Prostate gland (tissue), 2 donors: ENCODE measurements around the gene ACTR5. TPM values are rescaled to one million over a fixed set of nuclear protein-coding genes. Genes with fewer than 3 reads are reported as not detected.

Source experiments
- DNase-seq: peaks from one replicate; pipeline ENCODE4 v3.0.0-alpha.2; 2019; ENCODE audit warnings: low spot score
- H3K27ac ChIP-seq, 2 donors: fragments of 200-600 bp; sonication (generic); 2 replicates each; pipeline ENCODE4 v1.5.1; 2017 to 2019
- H3K27me3 ChIP-seq: fragments of 200-600 bp; sonication (generic); replicated peaks from 2 replicates; pipeline ENCODE4 v1.5.1; 2019; ENCODE audit not compliant: insufficient read depth
- H3K36me3 ChIP-seq, 2 donors: fragments of 200-600 bp; sonication (generic); 1 replicate in 1 of 2; 2 replicates in 1 of 2; pipeline versions ENCODE4 v1.5.1 to v1.8.1; 2017 to 2019
- H3K4me1 ChIP-seq: fragments of 200-600 bp; sonication (generic); replicated peaks from 2 replicates; pipeline ENCODE4 v1.5.1; 2019
- H3K4me3 ChIP-seq, 2 donors: fragments of 200-600 bp; sonication (generic); 2 replicates each; pipeline ENCODE4 v1.5.1; 2017 to 2019
- H3K9me3 ChIP-seq: fragments of 200-600 bp; sonication (generic); 2 replicates; pipeline ENCODE4 v1.5.1; 2017
- POLR2A ChIP-seq: fragments of 450-650 bp; IDR thresholded peaks from one replicate; pipeline ENCODE4 v1.6.1; 2016; ENCODE audit warnings: antibody characterized with exemption, mild to moderate bottlenecking
- POLR2AphosphoS5 ChIP-seq: sonication (generic); formaldehyde crosslinking; IDR thresholded peaks from one replicate; pipeline ENCODE4 v1.6.1; 2017; ENCODE audit warnings: antibody characterized with exemption
- WGBS: methylation state at CpG from one replicate; pipeline ENCODE4 v1.1.5; 2018; 5-methylcytosine and 5-hydroxymethylcytosine counted together
- intact Hi-C: fragments of 100-400 bp; cut with DNase I; formaldehyde crosslinking; loops from one replicate; pipeline ENCODE4 v1.14.2; 2022
- total RNA-seq, 2 donors: library from RNA; depleted of rRNA; stranded (reverse); fragments of >200 nt; gene quantifications; one replicate each; pipeline ENCODE4 v1.1.0, GENCODE V29; 2016
- TF ChIP-seq, protein P1 (sequence below), 4 experiments: fragments of 200-600 bp in 2 of 4; fragments of 450-650 bp in 2 of 4; sonication (generic) in 2 of 4; IDR thresholded peaks; 1 replicate in 3 of 4; 2 replicates in 1 of 4; pipeline ENCODE4 v1.5.1; 2016 to 2019; ENCODE audit warnings: antibody characterized with exemption in 4 of 4, mild to moderate bottlenecking in 2 of 4, moderate library complexity in 2 of 4

The ACTR5 gene
- total RNA-seq, 2 donors from 2014 or later, result 6.4 to 18.1 TPM

- no peaks in the 10 kb centered on the region for H3K36me3 ChIP-seq
- peaks cover 6% of the 10 kb centered on the region for H3K27me3 ChIP-seq
- H3K4me3 ChIP-seq, result no peak overlapping the region
- 92% methylated on average over 3 of the region's 3 CpGs for WGBS
- H3K4me1 ChIP-seq, result no peaks in the 10 kb centered on the region
- no peak overlapping the region for H3K27ac ChIP-seq
- no peaks in the 10 kb centered on the region for H3K9me3 ChIP-seq
- DNase-seq, result no peak
- intact Hi-C loops, result no loop called here
- TF ChIP-seq, protein P1, sequence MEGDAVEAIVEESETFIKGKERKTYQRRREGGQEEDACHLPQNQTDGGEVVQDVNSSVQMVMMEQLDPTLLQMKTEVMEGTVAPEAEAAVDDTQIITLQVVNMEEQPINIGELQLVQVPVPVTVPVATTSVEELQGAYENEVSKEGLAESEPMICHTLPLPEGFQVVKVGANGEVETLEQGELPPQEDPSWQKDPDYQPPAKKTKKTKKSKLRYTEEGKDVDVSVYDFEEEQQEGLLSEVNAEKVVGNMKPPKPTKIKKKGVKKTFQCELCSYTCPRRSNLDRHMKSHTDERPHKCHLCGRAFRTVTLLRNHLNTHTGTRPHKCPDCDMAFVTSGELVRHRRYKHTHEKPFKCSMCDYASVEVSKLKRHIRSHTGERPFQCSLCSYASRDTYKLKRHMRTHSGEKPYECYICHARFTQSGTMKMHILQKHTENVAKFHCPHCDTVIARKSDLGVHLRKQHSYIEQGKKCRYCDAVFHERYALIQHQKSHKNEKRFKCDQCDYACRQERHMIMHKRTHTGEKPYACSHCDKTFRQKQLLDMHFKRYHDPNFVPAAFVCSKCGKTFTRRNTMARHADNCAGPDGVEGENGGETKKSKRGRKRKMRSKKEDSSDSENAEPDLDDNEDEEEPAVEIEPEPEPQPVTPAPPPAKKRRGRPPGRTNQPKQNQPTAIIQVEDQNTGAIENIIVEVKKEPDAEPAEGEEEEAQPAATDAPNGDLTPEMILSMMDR (IDR thresholded peaks at IDR 0.05), result no peak
- no peak for TF ChIP-seq POLR2AphosphoS5
- TF ChIP-seq POLR2A, result no peak
Observed at GRCh38 chr20:38804221-38804620, 56.0 kb downstream of the ACTR5 start.

- peak overlapping the region; percentile 31 to 41 for H3K4me3 ChIP-seq
- H3K27me3 ChIP-seq, result peaks cover 6% of the 10 kb centered on the region
- no peaks in the 10 kb centered on the region for H3K9me3 ChIP-seq
- intact Hi-C loops, result no loop called here
- WGBS, result 59% methylated on average over 18 of the region's 18 CpGs
- TF ChIP-seq POLR2AphosphoS5 (no peak), POLR2A (no peak)
- TF ChIP-seq, protein P1 (IDR thresholded peaks at IDR 0.05), result no peak
- no peaks in the 10 kb centered on the region for H3K36me3 ChIP-seq
- DNase-seq, result no peak
- peak overlapping the region; percentile 7 to 22 for H3K27ac ChIP-seq
- H3K4me1 ChIP-seq, result no peaks in the 10 kb centered on the region
Observed at GRCh38 chr20:38804682-38805501, 56.6 kb downstream of the ACTR5 start.

- Histone ChIP-seq H3K27ac (peak within 1 kb of the TSS; percentile 7 to 22), H3K4me1 (no peaks in the 10 kb centered on the region), H3K9me3 (no peaks in the 10 kb centered on the region), H3K27me3 (peaks cover 6% of the 10 kb centered on the region), H3K4me3 (peak within 1 kb of the TSS; percentile 31 to 41), H3K36me3 (no peaks in the 10 kb centered on the region)
- DNase-seq, result no peak
- intact Hi-C loops, result no loop called here
- TF ChIP-seq POLR2AphosphoS5 (no peak), POLR2A (no peak)
- TF ChIP-seq, protein P1 (IDR thresholded peaks at IDR 0.05), result no peak
- WGBS, result 2% methylated on average over 40 of the region's 40 CpGs
Observed at GRCh38 chr20:38805502-38805957, 57.3 kb downstream of the ACTR5 start, which contains the start of gene PPP1R16B. TSS of gene PPP1R16B (plus strand) at chr20:38805697. CDS start at chr20:38835926, 30,229 bp downstream.

- Histone ChIP-seq H3K27ac (peak overlapping the region; percentile 7 to 22), H3K36me3 (no peaks in the 10 kb centered on the region), H3K9me3 (no peaks in the 10 kb centered on the region), H3K27me3 (peaks cover 6% of the 10 kb centered on the region), H3K4me3 (peak overlapping the region; percentile 31 to 41), H3K4me1 (no peaks in the 10 kb centered on the region)
- 0% methylated on average over 30 of the region's 81 CpGs for WGBS
- intact Hi-C loops, result no loop called here
- DNase-seq, result no peak
- TF ChIP-seq, protein P1 (IDR thresholded peaks at IDR 0.05), result no peak
- TF ChIP-seq POLR2A, result no peak
- no peak for TF ChIP-seq POLR2AphosphoS5
Observed at GRCh38 chr20:38805958-38806854, 57.9 kb downstream of the ACTR5 start.
